K562 (cell line): ENCODE data around the gene WDCP. TPM values are rescaled to one million over a fixed set of nuclear protein-coding genes. Genes with fewer than 3 reads are reported as not detected.

Experiments used
- AFF4 ChIP-seq: sonication (generic); formaldehyde crosslinking; IDR thresholded peaks from 2 replicates; pipeline ENCODE4 v1.8.0; 2023; ENCODE audit warnings: mild to moderate bottlenecking, missing genetic modification reagents
- ATF7 ChIP-seq: fragments of 450-650 bp; IDR thresholded peaks from 2 replicates; pipeline ENCODE4 v1.7.1; 2014; ENCODE audit warnings: mild to moderate bottlenecking, moderate library complexity
- DACH1 ChIP-seq: fragments of 450-650 bp; IDR thresholded peaks from 2 replicates; pipeline ENCODE4 v1.6.1; 2018; ENCODE audit not compliant: partially characterized antibody
- ELF2 ChIP-seq: fragments of 250-450 bp; sonication (Bioruptor Pico); IDR thresholded peaks from 2 replicates; pipeline ENCODE4 v1.5.0; 2021; ENCODE audit warnings: mild to moderate bottlenecking
- ILK ChIP-seq: fragments of 450-650 bp; IDR thresholded peaks from 2 replicates; pipeline ENCODE4 v1.6.1; 2016; ENCODE audit warnings: missing genetic modification characterization, low read depth, mild to moderate bottlenecking, missing compliant biosample characterization, moderate library complexity, borderline replicate concordance
- JUNB ChIP-seq: fragments of 450-650 bp; formaldehyde crosslinking; conservative IDR thresholded peaks from 2 replicates; pipeline ENCODE4 v1.4.0; 2020; ENCODE audit warnings: mild to moderate bottlenecking
- KAT2B ChIP-seq: IDR thresholded peaks from one replicate; pipeline ENCODE4 v1.6.1; 2012; ENCODE audit warnings: low read depth, mild to moderate bottlenecking, control low read depth, inconsistent platforms, low read length, moderate library complexity
- NCOA6 ChIP-seq: fragments of 450-650 bp; IDR thresholded peaks from 2 replicates; pipeline ENCODE4 v1.6.1; 2017; ENCODE audit warnings: mild to moderate bottlenecking
- PHB ChIP-seq: fragments of 250-450 bp; sonication (Bioruptor Pico); IDR thresholded peaks from 2 replicates; pipeline ENCODE4 v1.5.0; 2021
- POLR2A ChIP-seq: fragments of 450-650 bp; conservative IDR thresholded peaks from 2 replicates; pipeline ENCODE4 v1.6.1; 2016
- SAP30 ChIP-seq: fragments of 200-600 bp; sonication (generic); IDR thresholded peaks from 2 replicates; pipeline ENCODE4 v1.6.1; 2012; ENCODE audit warnings: borderline replicate concordance, low read depth, mild to moderate bottlenecking, moderate library complexity, low read length, control low read depth, inconsistent platforms; ENCODE audit not compliant: insufficient read depth, poor library complexity, severe bottlenecking
- SRSF1 ChIP-seq: fragments of 200-400 bp; formaldehyde crosslinking; IDR thresholded peaks from 2 replicates; pipeline ENCODE4 v1.6.1; 2017; ENCODE audit warnings: mild to moderate bottlenecking, low read depth, low read length, moderate library complexity
- TFAP4 ChIP-seq: sonication (generic); formaldehyde crosslinking; IDR thresholded peaks from 2 replicates; pipeline ENCODE4 v1.8.0; 2022; ENCODE audit warnings: missing genetic modification reagents, mild to moderate bottlenecking, moderate library complexity, borderline replicate concordance
- ZNF217 ChIP-seq: sonication (generic); formaldehyde crosslinking; IDR thresholded peaks from 2 replicates; pipeline ENCODE4 v1.8.0; 2022; ENCODE audit warnings: mild to moderate bottlenecking, missing genetic modification reagents
- polyA plus RNA-seq, 8 experiments: library from polyadenylated mRNA; depleted of rRNA in 4 of 8; stranded (reverse) in 5 of 8; unstranded in 3 of 8; fragments of >200 nt; fragmentation: Nextera tagmentation in 2 of 8; fragmentation: Illumina TruSeq in 1 of 8; extraction: Ambion mirVana in 2 of 8; extraction: Trizol in 1 of 8; gene quantifications; 2 replicates each; pipeline versions ENCODE4 v1.2.1 to v1.2.3, GENCODE V29; 2011 to 2014; ENCODE audit warnings: inconsistent platforms in 1 of 8, missing spikeins in 1 of 8
- total RNA-seq, 7 experiments: library from RNA; depleted of rRNA in 6 of 7; stranded (reverse); fragments of >200 nt in 6 of 7; fragmentation: Illumina TruSeq in 2 of 7; extraction: Trizol in 2 of 7; gene quantifications; 2 replicates each; pipeline versions ENCODE4 v1.2.1 to v1.2.3, GENCODE V29; 2011 to 2021; ENCODE audit warnings: low replicate concordance in 1 of 7
- TF ChIP-seq, protein P1 (sequence below), 2 experiments: fragments of 450-650 bp; formaldehyde crosslinking in 1 of 2; IDR thresholded peaks; 2 replicates each; pipeline versions ENCODE4 v1.4.0 to v1.6.1; 2014 to 2020; ENCODE audit warnings: mild to moderate bottlenecking in 2 of 2, borderline replicate concordance in 1 of 2, low read depth in 1 of 2

The WDCP gene
- total and polyA plus RNA-seq, 9 of the 15 experiments (the other 6 are each of a cell fraction or from before 2014, with no cell fraction given) = 10.1 to 41.4 (median 21.8) TPM

DNA sequence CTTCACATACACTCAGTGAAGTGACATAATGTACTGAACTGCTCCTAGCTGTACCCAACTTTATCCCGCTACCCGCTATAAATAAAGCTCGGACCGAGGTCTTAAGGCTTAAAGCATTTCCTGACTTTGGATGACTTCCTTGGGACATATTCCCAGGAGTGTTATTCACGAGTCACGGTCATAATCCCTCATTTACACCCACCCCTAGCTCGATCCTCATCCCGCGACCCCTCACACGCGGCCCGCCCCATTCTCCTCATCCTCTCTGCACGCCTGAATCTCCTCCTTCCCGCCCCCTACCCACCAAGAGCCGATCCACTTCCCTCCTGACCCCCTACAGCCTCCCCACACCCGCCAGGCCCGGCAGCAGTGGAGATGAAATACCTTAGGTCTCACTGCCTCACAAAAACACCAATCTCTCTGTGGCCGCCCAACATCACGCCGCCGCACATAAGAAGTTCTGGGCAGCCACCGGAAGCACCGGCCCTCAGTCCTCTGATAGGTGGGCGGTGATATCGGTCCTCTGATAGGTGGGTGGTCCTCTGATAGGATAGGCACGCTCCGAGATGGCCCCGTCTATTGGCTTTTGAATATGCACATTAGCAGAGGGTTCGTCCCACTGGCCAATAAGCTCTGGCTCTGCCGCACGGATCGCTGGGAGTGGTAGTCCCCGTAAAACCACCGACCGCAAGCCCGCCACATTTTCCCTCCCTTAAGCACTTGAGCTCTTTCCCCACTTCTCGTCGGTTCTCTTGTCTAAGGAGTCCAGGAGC lies at the start of gene WDCP (continued):
- TF ChIP-seq, protein P1, sequence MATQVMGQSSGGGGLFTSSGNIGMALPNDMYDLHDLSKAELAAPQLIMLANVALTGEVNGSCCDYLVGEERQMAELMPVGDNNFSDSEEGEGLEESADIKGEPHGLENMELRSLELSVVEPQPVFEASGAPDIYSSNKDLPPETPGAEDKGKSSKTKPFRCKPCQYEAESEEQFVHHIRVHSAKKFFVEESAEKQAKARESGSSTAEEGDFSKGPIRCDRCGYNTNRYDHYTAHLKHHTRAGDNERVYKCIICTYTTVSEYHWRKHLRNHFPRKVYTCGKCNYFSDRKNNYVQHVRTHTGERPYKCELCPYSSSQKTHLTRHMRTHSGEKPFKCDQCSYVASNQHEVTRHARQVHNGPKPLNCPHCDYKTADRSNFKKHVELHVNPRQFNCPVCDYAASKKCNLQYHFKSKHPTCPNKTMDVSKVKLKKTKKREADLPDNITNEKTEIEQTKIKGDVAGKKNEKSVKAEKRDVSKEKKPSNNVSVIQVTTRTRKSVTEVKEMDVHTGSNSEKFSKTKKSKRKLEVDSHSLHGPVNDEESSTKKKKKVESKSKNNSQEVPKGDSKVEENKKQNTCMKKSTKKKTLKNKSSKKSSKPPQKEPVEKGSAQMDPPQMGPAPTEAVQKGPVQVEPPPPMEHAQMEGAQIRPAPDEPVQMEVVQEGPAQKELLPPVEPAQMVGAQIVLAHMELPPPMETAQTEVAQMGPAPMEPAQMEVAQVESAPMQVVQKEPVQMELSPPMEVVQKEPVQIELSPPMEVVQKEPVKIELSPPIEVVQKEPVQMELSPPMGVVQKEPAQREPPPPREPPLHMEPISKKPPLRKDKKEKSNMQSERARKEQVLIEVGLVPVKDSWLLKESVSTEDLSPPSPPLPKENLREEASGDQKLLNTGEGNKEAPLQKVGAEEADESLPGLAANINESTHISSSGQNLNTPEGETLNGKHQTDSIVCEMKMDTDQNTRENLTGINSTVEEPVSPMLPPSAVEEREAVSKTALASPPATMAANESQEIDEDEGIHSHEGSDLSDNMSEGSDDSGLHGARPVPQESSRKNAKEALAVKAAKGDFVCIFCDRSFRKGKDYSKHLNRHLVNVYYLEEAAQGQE (IDR thresholded peaks at IDR 0.05; ENCODE audit: borderline replicate concordance) = no peak
- TF ChIP-seq, protein P1 (CRISPR knock-in tag; IDR thresholded peaks at IDR 0.05; ENCODE audit: low read depth) = no peak
- TF ChIP-seq ILK (tag) (no peak), ELF2 (CRISPR knock-in tag) (peak; percentile 61), KAT2B (no peak), NCOA6 (no peak), ATF7 (peak; percentile 70; the same call in 1 of the 2 replicates), SAP30 (peak; percentile 50), SRSF1 (no peak), DACH1 (no peak), TFAP4 (peak; percentile 51; the same call in 1 of the 2 replicates), AFF4 (CRISPR knock-in tag) (0 out of 2 replicates have a peak, but pooled peaks have one; percentile 26), JUNB (CRISPR knock-in tag) (no peak), ZNF217 (CRISPR knock-in tag) (no peak), POLR2A (peak; percentile 96), PHB (0 out of 2 replicates have a peak, but pooled peaks have one; percentile 58)
